PC-3 (cell line): ENCODE data around the gene LIN9. TPM values are rescaled to one million over a fixed set of nuclear protein-coding genes. Genes with fewer than 3 reads are reported as not detected.

Experiments
- ATAC-seq: fragments of 200-7000 bp; cut with Tn5 transposase; 2 replicates; pipeline ENCODE4 v1.9.1; 2020; ENCODE audit warnings: mild to moderate bottlenecking, moderate library complexity
- BruUV-seq: library from RNA; stranded (reverse); fragments of 400-500 nt; replicated peaks from 2 replicates; lab custom pipeline; 2021; lab: Mats Ljungman, UMichigan
- CTCF ChIA-PET: fragments of 300-600 bp; sonication (Branson Sonifier 250); formaldehyde crosslinking; loops from one replicate; lab custom pipeline; 2022; ENCODE audit warnings: antibody characterized with exemption; lab: Charles Lee
- POLR2A ChIA-PET: fragments of 300-600 bp; sonication (Branson Sonifier 250); formaldehyde crosslinking; loops from one replicate; lab custom pipeline; 2022; ENCODE audit warnings: antibody characterized with exemption; ENCODE audit not compliant: unreplicated experiment; lab: Charles Lee
- DNase-seq: peaks from one replicate; pipeline ENCODE4 v3.0.0-alpha.2; 2015
- H2AFZ ChIP-seq: fragments of 300-600 bp; sonication (generic); 2 replicates; pipeline ENCODE4 v1.6.0; 2016; ENCODE audit warnings: antibody characterized with exemption, low read length
- H3F3A ChIP-seq: fragments of 300-600 bp; sonication (generic); one replicate; pipeline ENCODE4 v1.6.0; 2017; ENCODE audit warnings: antibody characterized with exemption, low read length, control low read depth, mild to moderate bottlenecking; ENCODE audit not compliant: unreplicated experiment
- H3K27ac ChIP-seq: fragments of 300-600 bp; sonication (generic); 2 replicates; pipeline ENCODE4 v1.5.1; 2016; ENCODE audit warnings: mild to moderate bottlenecking, low read length
- H3K27me3 ChIP-seq: fragments of 300-600 bp; sonication (generic); 2 replicates; pipeline ENCODE4 v1.6.1; 2016; ENCODE audit warnings: low read length, mixed read lengths
- H3K36me3 ChIP-seq: fragments of 300-600 bp; sonication (generic); 2 replicates; pipeline ENCODE4 v1.6.1; 2016; ENCODE audit warnings: low read depth, mixed run types, low read length, mixed read lengths
- H3K4me1 ChIP-seq: fragments of 300-600 bp; sonication (generic); 2 replicates; pipeline ENCODE4 v1.5.1; 2016; ENCODE audit warnings: low read length; ENCODE audit not compliant: insufficient read depth
- H3K4me2 ChIP-seq: fragments of 300-600 bp; sonication (generic); 2 replicates; pipeline ENCODE4 v1.6.0; 2016; ENCODE audit warnings: low read length
- H3K4me3 ChIP-seq: fragments of 300-600 bp; sonication (generic); 2 replicates; pipeline ENCODE4 v1.5.1; 2016; ENCODE audit warnings: mild to moderate bottlenecking, low read length, mixed read lengths
- H3K79me2 ChIP-seq: fragments of 300-600 bp; sonication (generic); 2 replicates; pipeline ENCODE4 v1.6.1; 2017; ENCODE audit warnings: low read length, mixed read lengths
- H3K9ac ChIP-seq: fragments of 300-600 bp; sonication (generic); 2 replicates; pipeline ENCODE4 v1.6.0; 2016; ENCODE audit warnings: mild to moderate bottlenecking, low read length
- H3K9me2 ChIP-seq: fragments of 300-600 bp; sonication (generic); replicated peaks from 2 replicates; pipeline ENCODE4 v1.6.1; 2016; ENCODE audit warnings: mixed run types, low read length, mixed read lengths
- H3K9me3 ChIP-seq: fragments of 300-600 bp; sonication (generic); 2 replicates; pipeline ENCODE4 v1.6.1; 2016; ENCODE audit warnings: low read length, mixed read lengths
- H4K20me1 ChIP-seq: fragments of 300-600 bp; sonication (generic); 2 replicates; pipeline ENCODE4 v1.6.1; 2016; ENCODE audit warnings: low read length, mixed read lengths
- CTCF ChIP-seq: fragments of 300-600 bp; sonication (generic); conservative IDR thresholded peaks from 2 replicates; pipeline ENCODE4 v1.5.1; 2017; ENCODE audit warnings: antibody characterized with exemption, low read depth, mild to moderate bottlenecking, low read length
- EZH2 ChIP-seq: fragments of 300-600 bp; sonication (generic); IDR thresholded peaks from one replicate; pipeline ENCODE4 v1.6.1; 2017; ENCODE audit warnings: antibody characterized with exemption, mild to moderate bottlenecking, low read length; ENCODE audit not compliant: unreplicated experiment
- EZH2phosphoT487 ChIP-seq: fragments of 300-600 bp; sonication (generic); IDR thresholded peaks from 2 replicates; pipeline ENCODE4 v1.6.1; 2018; ENCODE audit warnings: mild to moderate bottlenecking, antibody characterized with exemption, low read length, borderline replicate concordance
- intact Hi-C: fragments of 100-400 bp; cut with micrococcal nuclease; formaldehyde crosslinking; loops from 2 replicates; pipeline ENCODE4 v1.9.0; 2023
- total RNA-seq: library from RNA; depleted of rRNA; stranded (reverse); fragments of >200 nt; gene quantifications from 2 replicates; pipeline ENCODE4 v1.2.3, GENCODE V29; 2014

Gene LIN9
- total RNA-seq, 1 experiment from 2014 or later: 25.3 TPM

- no peak overlapping the region for H3K4me2 ChIP-seq
- H4K20me1 ChIP-seq: no peaks in the 10 kb centered on the region
- H3K36me3 ChIP-seq: no peaks in the 10 kb centered on the region
- H3K27ac ChIP-seq: no peak overlapping the region
- BruUV-seq: no TSS peak
- POLR2A ChIA-PET: interaction anchor here (0.6 kb wide), 1 partner anchor 74 kb away, joined by 3 read pairs; no protein-coding TSS in a partner anchor
- no peak for ATAC-seq
- intact Hi-C loops: no loop called here
- TF ChIP-seq EZH2phosphoT487 (no peak), CTCF (no peak), EZH2 (no peak)
- H3K4me3 ChIP-seq: no peak overlapping the region
- no peaks in the 10 kb centered on the region for H3K9me2 ChIP-seq
- no peak for DNase-seq
- H3K79me2 ChIP-seq: no peaks in the 10 kb centered on the region
- no peaks in the 10 kb centered on the region for H3K9me3 ChIP-seq
- no peaks in the 10 kb centered on the region for H3K27me3 ChIP-seq
- no peak overlapping the region for H2AFZ ChIP-seq
- H3K9ac ChIP-seq: no peak overlapping the region
- no peaks in the 10 kb centered on the region for H3F3A ChIP-seq
- CTCF ChIA-PET: no interaction called here
- peaks cover 8% of the 10 kb centered on the region for H3K4me1 ChIP-seq
Measured at GRCh38 chr1:226335661-226336060, 26.7 kb upstream of the LIN9 start.

GRCh38 chr1:226332947-226333346, 24.0 kb upstream of the LIN9 start:
- Histone ChIP-seq H3K9me3 (no peaks in the 10 kb centered on the region), H3K4me2 (peak overlapping the region; percentile 87), H3K4me3 (peak overlapping the region; percentile 61), H3K36me3 (no peaks in the 10 kb centered on the region), H3K27me3 (no peaks in the 10 kb centered on the region), H3F3A (no peaks in the 10 kb centered on the region), H3K9me2 (no peaks in the 10 kb centered on the region), H3K27ac (no peak overlapping the region), H3K9ac (peak overlapping the region; percentile 4; the same call in 1 of the 2 replicates), H4K20me1 (no peaks in the 10 kb centered on the region), H3K79me2 (no peaks in the 10 kb centered on the region), H3K4me1 (peaks cover 8% of the 10 kb centered on the region), H2AFZ (peak overlapping the region; percentile 95)
- POLR2A ChIA-PET: interaction anchor here (0.6 to 1.0 kb wide), 2 partner anchors 24 to 30 kb away, joined by 3 to 4 read pairs; no protein-coding TSS in a partner anchor
- BruUV-seq: no TSS peak
- DNase-seq (no peak), ATAC-seq (peak; percentile 36)
- TF ChIP-seq EZH2: no peak
- no peak for TF ChIP-seq EZH2phosphoT487
- TF ChIP-seq CTCF: no peak
- intact Hi-C loops: loop anchor here (1.0 kb wide), 3 partner anchors 132 to 208 kb away; no protein-coding TSS in a partner anchor
- CTCF ChIA-PET: interaction anchor here (0.5 to 2.1 kb wide), 12 partner anchors 10 to 974 kb away, joined by 3 to 26 read pairs (median 5); partner anchors contain the start of genes LIN9 and PARP1

- CTCF ChIA-PET: no interaction called here
- H3K4me2 ChIP-seq: no peak overlapping the region
- no peak overlapping the region for H3K27ac ChIP-seq
- H3K9me2 ChIP-seq: no peaks in the 10 kb centered on the region
- no peaks in the 10 kb centered on the region for H3K9me3 ChIP-seq
- no TSS peak for BruUV-seq
- no peaks in the 10 kb centered on the region for H3K27me3 ChIP-seq
- no peak overlapping the region for H2AFZ ChIP-seq
- no peaks in the 10 kb centered on the region for H4K20me1 ChIP-seq
- no peaks in the 10 kb centered on the region for H3K79me2 ChIP-seq
- peaks cover 18% of the 10 kb centered on the region for H3K4me1 ChIP-seq
- H3K4me3 ChIP-seq: no peak overlapping the region
- H3K36me3 ChIP-seq: no peaks in the 10 kb centered on the region
- intact Hi-C loops: no loop called here
- TF ChIP-seq EZH2 (no peak), CTCF (no peak), EZH2phosphoT487 (no peak)
- DNase-seq: no peak
- ATAC-seq: no peak
- no peaks in the 10 kb centered on the region for H3F3A ChIP-seq
- H3K9ac ChIP-seq: no peak overlapping the region
- POLR2A ChIA-PET: no interaction called here
Measured at GRCh38 chr1:226329237-226329636, 20.3 kb upstream of the LIN9 start.
